ENCODE data around the gene BMPER. TPM values are rescaled to one million over a fixed set of nuclear protein-coding genes. Genes with fewer than 3 reads are reported as not detected.

Gene BMPER
- total RNA-seq, 1 donor from 2014 or later = 0.59 TPM

- ATAC-seq (no peak), DNase-seq (no peak)
- intact Hi-C loops (cut with micrococcal nuclease) = no loop called here
Measured at GRCh38 chr7:33917661-33918060, 12.3 kb downstream of the BMPER start.

DNA sequence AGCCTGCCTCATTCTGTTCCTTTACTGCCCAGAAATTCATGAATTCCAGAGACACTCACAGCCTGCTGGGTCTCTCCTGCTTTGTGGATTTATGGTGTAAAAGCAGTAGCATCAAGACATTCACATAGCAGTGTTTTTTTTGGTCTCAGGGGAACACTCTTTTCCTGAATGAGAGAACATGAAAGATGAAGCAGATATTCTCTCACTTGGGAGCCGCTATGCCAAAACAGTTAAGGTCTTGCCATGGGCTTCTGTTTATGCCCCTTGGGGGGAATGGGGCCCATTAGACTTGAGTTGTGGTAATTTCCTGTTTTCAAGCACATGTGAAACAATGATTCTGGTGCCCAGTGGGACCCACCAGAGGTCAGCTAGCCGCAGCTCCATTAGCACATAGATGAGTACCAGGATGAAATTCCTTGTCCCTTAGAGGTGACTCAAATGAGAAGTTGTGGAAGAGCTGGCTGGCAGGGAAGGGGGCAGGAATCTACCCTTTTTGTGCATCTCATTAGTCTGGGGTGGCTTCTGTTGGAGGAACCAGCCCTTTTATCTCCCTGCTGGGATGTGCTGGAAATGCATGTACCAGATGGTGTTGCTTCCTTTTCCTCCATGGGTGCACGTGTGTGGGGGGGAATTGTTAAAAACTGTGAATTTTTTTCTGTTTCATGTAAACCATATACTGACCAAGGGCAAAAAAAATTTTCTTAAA lies 13.3 kb downstream of the BMPER start:
- DNase-seq (no peak), ATAC-seq (no peak)
- intact Hi-C loops (cut with micrococcal nuclease) = no loop called here

DNA sequence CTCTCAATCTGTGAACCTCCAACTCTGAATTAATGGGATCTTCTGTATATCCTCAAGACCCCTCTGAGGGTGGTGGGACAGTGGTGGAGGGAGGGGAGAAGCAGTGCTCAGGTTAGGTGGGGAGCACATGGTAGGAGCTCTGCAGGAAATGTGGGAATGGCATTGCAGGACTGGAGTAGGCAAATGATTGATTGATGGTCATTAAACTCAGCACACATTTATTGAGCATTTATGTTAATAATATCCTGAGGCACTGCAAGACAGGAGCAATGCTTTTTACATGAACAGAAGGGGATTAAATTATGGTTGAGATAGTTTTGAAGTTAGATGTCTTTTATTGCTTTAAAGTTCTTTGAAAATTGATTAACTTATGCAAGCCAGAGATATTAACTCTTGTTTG lies 14.1 kb downstream of the BMPER start:
- ATAC-seq (no peak), DNase-seq (no peak)
- intact Hi-C loops (cut with micrococcal nuclease) = no loop called here

- intact Hi-C loops (cut with micrococcal nuclease) = no loop called here
- ATAC-seq (peak; percentile 85), DNase-seq (peak; percentile 70)
Measured at GRCh38 chr7:33921216-33921938, 16.0 kb downstream of the BMPER start.

DNA sequence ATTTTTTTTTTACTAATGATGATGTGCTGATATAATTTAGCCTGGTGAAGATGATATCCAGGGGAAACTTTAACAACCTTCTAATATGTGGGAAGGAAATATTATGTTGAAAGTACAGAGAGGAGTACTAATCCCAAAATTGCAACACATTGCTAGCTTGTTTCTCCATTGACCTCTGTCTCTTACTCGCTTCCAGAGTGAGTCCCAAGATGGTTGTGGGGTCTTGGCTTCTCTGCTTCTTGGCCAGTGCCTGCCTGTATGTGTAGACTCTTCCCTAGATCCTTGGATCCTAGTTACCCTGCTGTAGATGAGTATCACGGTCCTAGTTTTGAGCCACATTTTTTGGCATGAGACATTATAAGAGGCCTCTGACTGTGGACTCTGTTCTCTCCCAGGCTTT lies 17.5 kb downstream of the BMPER start:
- intact Hi-C loops (cut with micrococcal nuclease) = no loop called here
- ATAC-seq (peak; percentile 83), DNase-seq (peak; percentile 38)

DNA sequence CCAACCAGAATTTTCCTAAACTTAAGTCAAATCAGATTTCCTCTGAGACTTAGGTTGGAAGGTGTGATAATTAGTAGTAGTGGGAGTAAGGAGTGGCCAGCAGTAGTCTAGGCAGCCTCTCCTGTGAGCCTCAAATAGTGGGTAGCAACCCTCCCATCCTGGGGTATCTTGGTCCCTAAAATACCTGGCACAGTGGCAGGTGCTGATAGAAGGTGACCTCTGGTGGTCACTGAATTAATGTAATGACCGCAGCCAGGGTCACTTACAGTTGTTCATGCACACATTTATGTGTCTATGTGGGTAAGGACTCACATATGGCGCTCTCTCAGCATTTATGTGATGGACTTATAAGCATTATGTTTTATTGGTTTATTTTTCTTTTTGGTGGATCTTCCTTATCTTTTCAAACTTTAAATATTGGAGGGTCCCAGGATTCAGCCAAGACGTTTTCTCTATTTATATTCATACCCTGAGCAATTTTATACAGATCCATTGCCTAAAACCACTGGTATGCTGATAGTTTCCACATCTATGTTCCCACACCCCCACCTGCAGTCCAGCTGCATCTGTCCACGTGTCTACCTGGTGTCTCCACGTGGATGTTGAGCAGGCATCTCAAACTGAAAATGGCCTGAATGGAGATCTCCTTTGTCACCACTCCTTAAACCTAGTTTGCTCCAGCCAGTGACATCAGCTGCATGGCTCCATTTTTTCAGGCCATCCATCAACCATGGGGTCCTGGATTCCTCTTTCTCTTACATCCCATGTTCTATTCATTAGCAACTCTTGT lies 18.3 kb downstream of the BMPER start:
- no peak for DNase-seq
- intact Hi-C loops (cut with micrococcal nuclease) = no loop called here
- no peak for ATAC-seq

- no peak for DNase-seq
- intact Hi-C loops (cut with micrococcal nuclease) = no loop called here
- ATAC-seq = no peak
Measured at GRCh38 chr7:33926535-33926934, 21.2 kb downstream of the BMPER start.

GRCh38 chr7:33928986-33929385 lies 23.6 kb downstream of the BMPER start:
- intact Hi-C loops (cut with micrococcal nuclease) = no loop called here
- peak; percentile 53 for DNase-seq
- peak; percentile 50 for ATAC-seq

- no peak for ATAC-seq
- DNase-seq = no peak
- intact Hi-C loops (cut with micrococcal nuclease) = loop anchor here (5.0 kb wide), 1 partner anchor 690 kb away; no protein-coding TSS in a partner anchor
Measured at GRCh38 chr7:33932221-33932620, 26.9 kb downstream of the BMPER start.

DNA sequence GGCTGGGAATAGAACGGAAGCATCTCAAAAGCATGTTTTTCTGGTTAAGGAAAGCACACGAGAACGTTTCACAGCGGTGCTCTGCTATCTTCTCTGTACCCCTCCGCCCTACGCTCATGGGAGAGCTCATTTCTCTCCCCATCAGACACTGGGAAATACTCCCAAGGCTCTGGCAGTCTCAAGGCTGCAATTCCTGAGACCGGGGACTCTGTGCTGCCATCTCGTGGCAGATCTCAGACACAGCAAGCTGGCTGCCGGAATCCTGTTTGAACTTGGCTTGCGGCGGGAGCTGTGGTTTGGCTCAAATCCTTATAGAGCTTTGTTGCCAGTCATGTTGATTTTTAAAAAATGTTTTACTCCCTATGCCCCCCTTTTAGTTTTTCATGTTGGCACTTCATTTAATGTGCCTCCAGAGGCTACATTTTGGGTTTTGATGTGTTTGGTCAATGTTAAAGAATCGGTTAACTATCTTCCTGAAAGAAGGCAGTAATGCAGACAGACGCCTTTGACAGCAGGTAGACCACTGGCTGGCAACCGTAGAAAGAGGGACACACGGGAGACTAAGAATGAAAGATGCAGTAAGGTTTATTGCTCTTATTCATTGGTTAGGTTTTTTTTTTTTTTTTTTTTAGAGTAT lies 27.6 kb downstream of the BMPER start:
- DNase-seq (peak; percentile 84), ATAC-seq (peak; percentile 93)
- intact Hi-C loops (cut with micrococcal nuclease) = loop anchor here (5.0 kb wide), 1 partner anchor 691 kb away; no protein-coding TSS in a partner anchor

GRCh38 chr7:33933611-33934281 lies 28.4 kb downstream of the BMPER start:
- DNase-seq (no peak), ATAC-seq (no peak)
- intact Hi-C loops (cut with micrococcal nuclease) = loop anchor here (5.0 kb wide), 1 partner anchor 691 kb away; no protein-coding TSS in a partner anchor

GRCh38 chr7:33934391-33934790 lies 29.1 kb downstream of the BMPER start:
- intact Hi-C loops (cut with micrococcal nuclease) = loop anchor here (5.0 kb wide), 1 partner anchor 692 kb away; no protein-coding TSS in a partner anchor
- DNase-seq = no peak
- no peak for ATAC-seq

DNA sequence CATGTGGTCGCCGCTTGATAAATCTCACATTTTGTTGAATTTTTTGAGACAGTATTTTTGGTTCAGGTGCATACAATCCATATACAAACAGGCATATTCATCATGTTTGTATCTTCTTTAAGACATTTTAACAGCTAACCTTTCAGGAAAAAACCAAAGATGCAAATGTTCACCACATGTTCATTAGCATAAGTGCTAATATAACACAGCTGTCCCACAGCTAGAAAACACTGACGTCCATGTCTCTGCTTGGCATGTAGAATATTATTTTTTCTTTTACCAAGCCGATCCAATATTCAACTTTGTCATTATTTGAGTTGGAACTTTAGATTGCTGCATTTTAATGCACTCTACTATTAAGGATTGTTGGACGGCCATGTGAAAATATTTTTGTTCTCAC lies 31.2 kb downstream of the BMPER start:
- DNase-seq (no peak), ATAC-seq (no peak)
- intact Hi-C loops (cut with micrococcal nuclease) = no loop called here

DNA sequence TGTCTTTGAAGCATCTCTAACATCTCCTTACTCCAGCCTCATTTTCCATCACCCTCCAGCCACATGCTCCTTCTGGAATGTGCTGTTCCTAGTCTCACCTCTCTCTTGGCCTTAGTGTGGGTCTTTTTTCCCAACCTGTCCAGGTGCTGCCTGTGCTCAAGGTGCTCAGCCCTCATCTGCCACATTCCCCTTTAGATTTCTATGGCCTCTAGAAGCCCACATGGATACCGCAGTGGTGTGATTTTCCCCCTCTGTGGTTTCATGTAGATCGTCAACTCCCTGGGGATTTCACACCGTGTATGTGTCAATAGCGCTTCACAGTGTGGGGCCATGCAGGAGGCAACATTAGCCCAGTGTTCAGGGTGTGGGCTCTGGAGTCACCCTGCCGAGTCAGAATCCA lies 32.5 kb downstream of the BMPER start:
- ATAC-seq (no peak), DNase-seq (no peak)
- intact Hi-C loops (cut with micrococcal nuclease) = no loop called here

DNA sequence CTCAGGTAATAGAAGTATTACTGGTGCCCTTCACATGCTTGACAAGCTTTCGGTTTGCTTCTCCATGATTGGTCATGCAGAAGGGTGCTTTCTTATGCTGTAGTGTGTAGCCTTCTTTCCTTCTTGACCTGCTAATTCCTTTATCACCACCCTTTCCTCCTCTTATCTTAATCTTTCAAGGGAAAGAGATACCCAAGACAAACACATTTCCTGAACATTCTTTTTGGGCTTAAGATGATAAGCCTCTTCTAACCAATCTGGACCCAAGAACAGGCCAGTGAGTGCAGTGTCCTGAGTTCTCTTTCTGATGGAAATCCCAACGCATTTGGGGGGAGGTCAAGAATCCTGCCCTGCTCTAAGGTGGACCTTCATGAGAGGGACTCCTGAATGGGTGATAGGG lies 33.8 kb downstream of the BMPER start:
- ATAC-seq (no peak), DNase-seq (no peak)
- intact Hi-C loops (cut with micrococcal nuclease) = no loop called here

DNA sequence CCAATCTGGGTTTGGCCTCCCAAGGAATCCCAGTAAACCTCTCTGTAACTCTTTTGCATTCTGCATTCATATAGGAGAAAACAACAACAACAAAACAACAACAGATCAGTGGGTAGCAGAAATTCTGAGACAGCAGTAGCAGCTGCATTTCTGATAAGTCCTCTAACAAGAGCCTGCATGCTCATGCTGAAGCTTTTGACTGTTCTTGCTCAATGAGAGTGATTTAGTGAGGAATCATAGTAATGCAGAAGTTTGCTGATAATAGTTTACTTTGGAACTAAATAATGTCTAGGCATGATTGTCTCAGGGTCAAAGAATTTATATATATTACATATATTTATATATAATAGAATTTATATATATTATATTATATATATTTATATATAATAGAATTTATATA lies 35.2 kb downstream of the BMPER start:
- DNase-seq (no peak), ATAC-seq (no peak)
- intact Hi-C loops (cut with micrococcal nuclease) = no loop called here

- no peak for DNase-seq
- intact Hi-C loops (cut with micrococcal nuclease) = no loop called here
- ATAC-seq = no peak
Measured at GRCh38 chr7:33941418-33941817, 36.1 kb downstream of the BMPER start.

GRCh38 chr7:33946094-33946699 lies 40.9 kb downstream of the BMPER start:
- DNase-seq = no peak
- no peak for ATAC-seq
- intact Hi-C loops (cut with micrococcal nuclease) = no loop called here

All from left ventricle myocardium superior (tissue), 1 donor.